Measurements from ENCODE around the gene ALPG. TPM values are rescaled to one million over a fixed set of nuclear protein-coding genes. Genes with fewer than 3 reads are reported as not detected.
"Not testable (repeated sequence)": the region's sequence is repeated elsewhere in the genome, so short reads cannot be mapped to it uniquely, and the experiment has no call there.

Gene ALPG
- total RNA-seq, 1 experiment from 2014 or later: 65.3 TPM

DNA sequence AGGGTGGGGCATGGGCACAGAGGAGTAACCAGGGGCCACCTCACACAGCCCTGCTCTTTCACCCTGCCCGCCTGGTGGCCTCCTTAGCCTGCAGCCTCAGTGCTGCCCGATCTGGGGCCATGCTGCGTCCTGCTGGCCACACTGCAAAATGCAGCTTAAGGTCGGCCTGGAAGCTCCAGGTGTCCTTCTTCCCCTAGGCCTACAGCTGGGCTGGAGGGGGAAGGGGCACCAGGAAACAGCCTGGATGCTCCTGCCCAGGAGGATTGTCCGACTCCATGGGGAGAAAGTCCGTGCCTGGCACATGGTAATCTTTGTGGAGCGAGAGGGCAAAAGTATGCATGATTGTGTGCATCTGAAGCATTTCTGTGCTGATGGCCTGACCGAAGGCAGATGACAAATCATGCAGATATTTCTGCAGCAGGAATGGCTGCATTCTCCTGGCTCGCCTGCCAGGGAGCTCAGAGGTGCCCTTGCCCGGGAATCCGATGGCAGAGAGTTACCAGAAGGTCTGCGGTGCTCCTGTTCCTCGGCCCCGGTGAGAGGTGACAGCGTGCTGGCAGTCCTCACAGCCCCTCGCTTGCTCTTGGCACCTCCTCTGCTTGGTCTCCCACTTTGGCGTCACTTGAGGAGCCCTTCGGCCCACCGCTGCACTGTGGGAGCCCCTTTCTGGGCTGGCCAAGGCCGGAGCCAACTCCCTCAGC, 40.9 kb upstream of the ALPG start:
- in situ Hi-C loops (cut with HindIII; ENCODE audit: low pct_unique_long_range_greater_than_20kb, low sequenced_read_pairs): no loop called here
- H3K36me3 ChIP-seq (ENCODE audit: control insufficient read depth, insufficient read depth, low read length): no peaks in the 10 kb centered on the region
- H3K9me3 ChIP-seq (ENCODE audit: control insufficient read depth, insufficient read depth, low read depth, low read length): no peaks in the 10 kb centered on the region
- ATAC-seq (peak; percentile 86), DNase-seq (ENCODE audit: low read depth, low spot score) (no peak)
- H3K27me3 ChIP-seq (ENCODE audit: control insufficient read depth, insufficient read depth, low read length): no peaks in the 10 kb centered on the region
- H3K4me1 ChIP-seq (ENCODE audit: control insufficient read depth, insufficient read depth, low read length): peaks cover 12% of the 10 kb centered on the region
- POLR2A ChIA-PET: no interaction called here
- TF ChIP-seq CTCF (IDR thresholded peaks at IDR 0.05) (peak; percentile 84), SIN3A (IDR thresholded peaks at IDR 0.05; ENCODE audit: borderline replicate concordance, insufficient read depth, low read depth, low read length) (no peak)
- no TSS peak for BruUV-seq (replicated peaks)
- no peak overlapping the region for H3K4me3 ChIP-seq (ENCODE audit: low read depth in 2 of 2, low read length in 2 of 2)
- no peak overlapping the region; the same call in 1 of the 2 replicates for H3K27ac ChIP-seq (ENCODE audit: low read length)
- intact Hi-C loops (cut with micrococcal nuclease; ENCODE audit: unreplicated experiment): no loop called here
- CTCF ChIA-PET: interaction anchor here (0.6 to 3.3 kb wide), 4 partner anchors 15 to 512 kb away, joined by 3 to 19 read pairs (median 3); no protein-coding TSS in a partner anchor

- intact Hi-C loops (cut with micrococcal nuclease; ENCODE audit: unreplicated experiment); H3K27me3 ChIP-seq (ENCODE audit: control insufficient read depth, insufficient read depth, low read length); DNase-seq (ENCODE audit: low read depth, low spot score); H3K27ac ChIP-seq (ENCODE audit: low read length); BruUV-seq (replicated peaks); H3K36me3 ChIP-seq (ENCODE audit: control insufficient read depth, insufficient read depth, low read length); H3K9me3 ChIP-seq (ENCODE audit: control insufficient read depth, insufficient read depth, low read depth, low read length); H3K4me3 ChIP-seq (ENCODE audit: low read depth in 2 of 2, low read length in 2 of 2); POLR2A ChIA-PET; ATAC-seq; in situ Hi-C loops (cut with HindIII; ENCODE audit: low pct_unique_long_range_greater_than_20kb, low sequenced_read_pairs): not testable (repeated sequence)
- peaks cover 12% of the 10 kb centered on the region for H3K4me1 ChIP-seq (ENCODE audit: control insufficient read depth, insufficient read depth, low read length)
- CTCF ChIA-PET: interaction anchor here (0.6 to 3.3 kb wide), 4 partner anchors 13 to 73 kb away, joined by 3 to 19 read pairs (median 3); no protein-coding TSS in a partner anchor
These were observed 40.2 kb upstream of the ALPG start for GRCh38 chr2:232366461-232366860.

DNA sequence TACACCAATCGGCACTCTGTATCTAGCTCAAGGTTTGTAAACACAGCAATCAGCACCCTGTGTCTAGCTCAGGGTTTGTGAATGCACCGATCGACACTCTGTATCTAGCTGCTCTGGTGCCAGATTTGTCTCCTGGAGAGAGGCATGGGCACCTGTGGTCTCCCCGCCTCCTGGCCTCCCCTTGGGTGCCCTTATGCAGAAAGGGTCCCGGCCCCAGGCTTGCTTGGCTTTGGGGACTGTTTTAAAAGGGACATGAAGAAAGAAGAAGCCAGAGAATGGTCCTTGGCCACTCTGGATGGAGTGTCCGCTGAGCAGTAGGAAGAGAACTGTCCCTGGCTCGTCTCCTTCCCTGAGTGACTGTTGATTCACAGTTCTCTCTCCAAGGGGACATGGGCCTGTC, 39.6 kb upstream of the ALPG start:
- H3K36me3 ChIP-seq (ENCODE audit: control insufficient read depth, insufficient read depth, low read length): no peaks in the 10 kb centered on the region
- H3K4me3 ChIP-seq (ENCODE audit: low read depth in 2 of 2, low read length in 2 of 2): no peak overlapping the region
- CTCF ChIA-PET: interaction anchor here (0.6 to 3.3 kb wide), 5 partner anchors 12 to 72 kb away, joined by 3 to 19 read pairs (median 3); no protein-coding TSS in a partner anchor
- POLR2A ChIA-PET: no interaction called here
- ATAC-seq (no peak), DNase-seq (ENCODE audit: low read depth, low spot score) (no peak)
- peaks cover 12% of the 10 kb centered on the region for H3K4me1 ChIP-seq (ENCODE audit: control insufficient read depth, insufficient read depth, low read length)
- intact Hi-C loops (cut with micrococcal nuclease; ENCODE audit: unreplicated experiment): no loop called here
- H3K9me3 ChIP-seq (ENCODE audit: control insufficient read depth, insufficient read depth, low read depth, low read length): no peaks in the 10 kb centered on the region
- in situ Hi-C loops (cut with HindIII; ENCODE audit: low pct_unique_long_range_greater_than_20kb, low sequenced_read_pairs): no loop called here
- no TSS peak for BruUV-seq (replicated peaks)
- no peak for TF ChIP-seq SIN3A (IDR thresholded peaks at IDR 0.05; ENCODE audit: borderline replicate concordance, insufficient read depth, low read depth, low read length)
- TF ChIP-seq, protein P1, sequence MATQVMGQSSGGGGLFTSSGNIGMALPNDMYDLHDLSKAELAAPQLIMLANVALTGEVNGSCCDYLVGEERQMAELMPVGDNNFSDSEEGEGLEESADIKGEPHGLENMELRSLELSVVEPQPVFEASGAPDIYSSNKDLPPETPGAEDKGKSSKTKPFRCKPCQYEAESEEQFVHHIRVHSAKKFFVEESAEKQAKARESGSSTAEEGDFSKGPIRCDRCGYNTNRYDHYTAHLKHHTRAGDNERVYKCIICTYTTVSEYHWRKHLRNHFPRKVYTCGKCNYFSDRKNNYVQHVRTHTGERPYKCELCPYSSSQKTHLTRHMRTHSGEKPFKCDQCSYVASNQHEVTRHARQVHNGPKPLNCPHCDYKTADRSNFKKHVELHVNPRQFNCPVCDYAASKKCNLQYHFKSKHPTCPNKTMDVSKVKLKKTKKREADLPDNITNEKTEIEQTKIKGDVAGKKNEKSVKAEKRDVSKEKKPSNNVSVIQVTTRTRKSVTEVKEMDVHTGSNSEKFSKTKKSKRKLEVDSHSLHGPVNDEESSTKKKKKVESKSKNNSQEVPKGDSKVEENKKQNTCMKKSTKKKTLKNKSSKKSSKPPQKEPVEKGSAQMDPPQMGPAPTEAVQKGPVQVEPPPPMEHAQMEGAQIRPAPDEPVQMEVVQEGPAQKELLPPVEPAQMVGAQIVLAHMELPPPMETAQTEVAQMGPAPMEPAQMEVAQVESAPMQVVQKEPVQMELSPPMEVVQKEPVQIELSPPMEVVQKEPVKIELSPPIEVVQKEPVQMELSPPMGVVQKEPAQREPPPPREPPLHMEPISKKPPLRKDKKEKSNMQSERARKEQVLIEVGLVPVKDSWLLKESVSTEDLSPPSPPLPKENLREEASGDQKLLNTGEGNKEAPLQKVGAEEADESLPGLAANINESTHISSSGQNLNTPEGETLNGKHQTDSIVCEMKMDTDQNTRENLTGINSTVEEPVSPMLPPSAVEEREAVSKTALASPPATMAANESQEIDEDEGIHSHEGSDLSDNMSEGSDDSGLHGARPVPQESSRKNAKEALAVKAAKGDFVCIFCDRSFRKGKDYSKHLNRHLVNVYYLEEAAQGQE (IDR thresholded peaks at IDR 0.05; ENCODE audit: insufficient read depth in 1 of 2, low read depth in 2 of 2, low read length in 1 of 2): no peak
- peak overlapping the region; percentile 69; the same call in 1 of the 2 replicates for H3K27ac ChIP-seq (ENCODE audit: low read length)
- H3K27me3 ChIP-seq (ENCODE audit: control insufficient read depth, insufficient read depth, low read length): no peaks in the 10 kb centered on the region
